Fibroblast of villous mesenchyme (primary cell): ENCODE data around the gene PTPRH. TPM values are rescaled to one million over a fixed set of nuclear protein-coding genes. Genes with fewer than 3 reads are reported as not detected.
"Not testable (repeated sequence)": the region's sequence is repeated elsewhere in the genome, so short reads cannot be mapped to it uniquely, and the experiment has no call there.

Experiments used
- DNase-seq: peaks from one replicate; pipeline ENCODE4 v3.0.0-alpha.2; 2010; ENCODE audit warnings: low read depth
- H3K4me3 ChIP-seq: 2 replicates; pipeline ENCODE4 v1.5.1; 2011; ENCODE audit warnings: low read depth, mild to moderate bottlenecking, low read length
- total RNA-seq: library from RNA; depleted of rRNA; stranded (reverse); fragments of >200 nt; gene quantifications from 2 replicates; pipeline ENCODE4 v1.2.3, GENCODE V29; 2012
- TF ChIP-seq, protein P1 (sequence below): IDR thresholded peaks from 2 replicates; pipeline ENCODE4 v1.5.1; 2012; ENCODE audit warnings: low read depth, mild to moderate bottlenecking, low read length; ENCODE audit not compliant: insufficient read depth

The PTPRH gene
- total RNA-seq, 1 donor: 3.9 TPM

GRCh38 chr19:55209693-55210472, 582 bp upstream of the PTPRH start:
- TF ChIP-seq, protein P1, sequence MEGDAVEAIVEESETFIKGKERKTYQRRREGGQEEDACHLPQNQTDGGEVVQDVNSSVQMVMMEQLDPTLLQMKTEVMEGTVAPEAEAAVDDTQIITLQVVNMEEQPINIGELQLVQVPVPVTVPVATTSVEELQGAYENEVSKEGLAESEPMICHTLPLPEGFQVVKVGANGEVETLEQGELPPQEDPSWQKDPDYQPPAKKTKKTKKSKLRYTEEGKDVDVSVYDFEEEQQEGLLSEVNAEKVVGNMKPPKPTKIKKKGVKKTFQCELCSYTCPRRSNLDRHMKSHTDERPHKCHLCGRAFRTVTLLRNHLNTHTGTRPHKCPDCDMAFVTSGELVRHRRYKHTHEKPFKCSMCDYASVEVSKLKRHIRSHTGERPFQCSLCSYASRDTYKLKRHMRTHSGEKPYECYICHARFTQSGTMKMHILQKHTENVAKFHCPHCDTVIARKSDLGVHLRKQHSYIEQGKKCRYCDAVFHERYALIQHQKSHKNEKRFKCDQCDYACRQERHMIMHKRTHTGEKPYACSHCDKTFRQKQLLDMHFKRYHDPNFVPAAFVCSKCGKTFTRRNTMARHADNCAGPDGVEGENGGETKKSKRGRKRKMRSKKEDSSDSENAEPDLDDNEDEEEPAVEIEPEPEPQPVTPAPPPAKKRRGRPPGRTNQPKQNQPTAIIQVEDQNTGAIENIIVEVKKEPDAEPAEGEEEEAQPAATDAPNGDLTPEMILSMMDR: no peak
- DNase-seq: peak; percentile 95
- H3K4me3 ChIP-seq: no peak overlapping the region

GRCh38 chr19:55206664-55207500, 2.4 kb downstream of the PTPRH start:
- peak; percentile 96 for DNase-seq
- TF ChIP-seq, protein P1: no peak
- peak overlapping the region; percentile 55 for H3K4me3 ChIP-seq

- not testable (repeated sequence) for DNase-seq, H3K4me3 ChIP-seq
- TF ChIP-seq, protein P1: peak; percentile 29
Observed at GRCh38 chr19:55202199-55202598, 7.1 kb downstream of the PTPRH start.

DNA sequence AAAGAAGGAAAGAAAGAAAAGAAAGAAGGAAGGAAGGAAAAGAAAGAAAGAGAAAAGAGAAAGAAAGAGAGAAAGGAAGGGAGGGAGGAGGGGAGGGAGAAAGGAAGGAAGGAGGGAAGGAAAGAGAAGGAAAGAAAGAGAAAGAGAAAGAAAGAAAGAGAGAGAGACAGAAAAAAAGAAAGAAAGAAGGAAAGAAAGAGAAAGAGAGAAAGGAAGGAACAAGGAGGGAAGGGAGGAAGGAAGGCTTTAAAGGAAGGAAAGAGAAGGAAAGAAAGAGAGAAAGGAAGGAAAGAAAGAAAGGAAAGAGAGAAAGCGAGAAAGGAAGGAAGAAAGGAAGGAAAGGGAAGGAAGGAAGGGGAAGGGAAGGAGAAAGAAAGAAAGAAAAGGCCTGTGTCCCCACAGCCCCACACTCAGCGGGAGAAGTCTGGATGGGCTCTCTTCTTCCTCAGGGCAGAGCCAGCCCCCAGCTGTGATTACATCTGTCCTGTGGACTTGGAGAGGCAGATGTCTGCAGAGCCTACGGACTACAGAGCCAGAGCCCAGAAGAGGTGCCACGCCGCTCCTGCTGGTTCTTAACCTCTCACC, 9.6 kb downstream of the PTPRH start:
- no peak overlapping the region for H3K4me3 ChIP-seq
- TF ChIP-seq, protein P1: no peak
- DNase-seq: no peak

DNA sequence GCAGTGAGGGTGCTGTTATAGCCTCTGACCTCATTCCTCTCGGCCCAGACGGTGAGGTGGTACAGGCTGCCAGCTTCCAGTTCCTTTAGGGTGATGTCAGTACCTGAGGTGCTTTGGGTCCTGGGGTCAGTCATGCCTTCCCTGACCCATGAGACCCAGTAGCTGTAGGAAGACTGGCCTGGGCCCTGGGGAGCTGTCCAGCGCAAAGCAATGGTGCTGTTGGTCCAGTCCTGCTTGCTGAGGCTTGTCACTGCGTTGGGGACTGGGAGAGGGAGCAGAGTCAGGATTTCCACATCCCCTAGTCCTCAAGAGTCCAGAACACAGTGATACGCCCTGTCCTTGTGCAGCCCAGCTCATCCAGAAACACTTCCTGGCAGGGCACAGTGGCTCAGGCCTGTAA, 10.7 kb downstream of the PTPRH start:
- no peak for DNase-seq
- no peak overlapping the region for H3K4me3 ChIP-seq
- TF ChIP-seq, protein P1: no peak

DNA sequence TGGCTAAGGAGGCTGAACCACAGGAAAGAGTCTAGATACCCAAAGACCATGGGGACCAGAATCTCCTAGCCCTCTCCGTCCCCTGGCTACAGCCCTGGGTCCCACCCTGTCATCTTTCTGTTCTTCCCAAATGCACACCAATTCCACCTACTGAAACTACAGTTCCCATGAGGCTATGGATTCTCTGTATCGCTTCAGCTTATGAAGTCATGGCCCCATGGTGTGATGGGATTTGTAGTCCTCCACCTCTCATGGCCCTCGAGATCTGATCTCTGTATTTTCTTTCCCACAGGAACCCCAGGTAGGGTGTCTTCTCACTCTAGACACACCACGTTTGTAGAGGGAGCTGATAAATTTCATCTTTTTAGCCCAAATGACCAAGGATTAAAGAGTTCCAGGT, 11.8 kb downstream of the PTPRH start:
- no peak for DNase-seq
- no peak overlapping the region for H3K4me3 ChIP-seq
- TF ChIP-seq, protein P1: no peak
